Stimulated activated CD4-positive, alpha-beta T cell treated with anti-CD3 and anti-CD28 coated beads, Interleukin-4, amount 100 ng/mL, for 1 hour (primary cell): ENCODE measurements around the gene NECTIN3.

Experiments
- DNase-seq: peaks from one replicate; pipeline ENCODE4 v3.0.0-alpha.2; 2020

The NECTIN3 gene

GRCh38 chr3:111210866-111211564 is 139.4 kb downstream of the NECTIN3 start:
- DNase-seq = no peak

DNA sequence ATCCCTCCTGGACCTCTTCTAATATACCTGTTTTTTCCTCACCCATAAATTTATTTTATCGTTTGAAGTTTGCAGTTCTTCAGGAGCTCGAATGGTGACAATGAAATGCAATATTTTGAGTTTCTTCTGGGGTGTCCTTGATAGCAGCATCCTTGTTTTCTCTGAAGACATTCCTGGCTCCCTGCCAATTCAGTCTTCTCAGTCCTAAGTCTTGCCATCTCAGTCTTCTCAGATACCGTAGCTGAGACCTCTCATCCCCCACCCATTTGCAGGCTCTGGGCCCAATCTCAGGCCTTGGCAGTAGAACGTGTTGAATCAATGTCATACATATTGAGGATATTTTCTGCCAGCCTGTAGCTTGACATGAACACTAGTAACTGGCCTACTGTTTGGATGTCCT is 140.9 kb downstream of the NECTIN3 start:
- no peak for DNase-seq

GRCh38 chr3:111215481-111215880 is 143.9 kb downstream of the NECTIN3 start:
- no peak for DNase-seq

DNA sequence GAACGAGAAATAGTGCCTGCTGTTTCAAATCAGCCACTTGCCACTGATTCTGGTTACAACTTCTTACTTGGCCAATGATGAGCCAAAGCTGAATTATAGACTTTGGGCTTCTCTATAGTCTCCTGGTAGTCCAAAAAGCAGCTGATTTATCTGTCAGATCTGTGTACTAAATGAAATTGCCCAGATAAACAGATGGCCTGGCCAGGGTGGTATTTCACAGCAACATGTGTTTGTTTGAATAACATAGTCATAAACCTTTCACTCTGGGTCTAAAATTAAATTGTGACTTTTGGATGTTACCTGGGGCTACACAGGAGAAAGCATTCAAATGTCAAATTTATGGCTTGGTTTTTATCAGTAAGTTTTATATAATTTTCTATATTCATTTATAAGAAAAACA is 147.0 kb downstream of the NECTIN3 start:
- no peak for DNase-seq

DNA sequence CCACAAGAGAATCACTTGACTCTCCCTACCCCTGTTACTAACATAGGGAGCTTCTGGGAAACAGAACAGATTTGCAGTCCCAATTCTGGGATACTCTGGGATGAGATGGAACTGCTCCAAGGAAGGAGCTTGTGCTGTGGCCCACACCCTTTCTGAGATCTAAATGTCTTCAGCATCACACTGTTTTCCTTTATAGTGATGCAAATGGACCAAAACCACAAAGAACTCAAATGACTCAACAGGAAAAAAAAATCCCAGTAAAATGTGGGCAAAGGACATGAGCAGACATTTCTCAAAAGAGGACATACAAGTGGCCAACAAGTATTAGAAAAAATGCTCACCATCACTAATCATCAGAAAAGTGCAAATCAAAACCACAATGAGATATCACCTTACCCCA is 155.6 kb downstream of the NECTIN3 start:
- DNase-seq = no peak

- no peak for DNase-seq
Measured at GRCh38 chr3:111229301-111229700, 157.7 kb downstream of the NECTIN3 start.

DNA sequence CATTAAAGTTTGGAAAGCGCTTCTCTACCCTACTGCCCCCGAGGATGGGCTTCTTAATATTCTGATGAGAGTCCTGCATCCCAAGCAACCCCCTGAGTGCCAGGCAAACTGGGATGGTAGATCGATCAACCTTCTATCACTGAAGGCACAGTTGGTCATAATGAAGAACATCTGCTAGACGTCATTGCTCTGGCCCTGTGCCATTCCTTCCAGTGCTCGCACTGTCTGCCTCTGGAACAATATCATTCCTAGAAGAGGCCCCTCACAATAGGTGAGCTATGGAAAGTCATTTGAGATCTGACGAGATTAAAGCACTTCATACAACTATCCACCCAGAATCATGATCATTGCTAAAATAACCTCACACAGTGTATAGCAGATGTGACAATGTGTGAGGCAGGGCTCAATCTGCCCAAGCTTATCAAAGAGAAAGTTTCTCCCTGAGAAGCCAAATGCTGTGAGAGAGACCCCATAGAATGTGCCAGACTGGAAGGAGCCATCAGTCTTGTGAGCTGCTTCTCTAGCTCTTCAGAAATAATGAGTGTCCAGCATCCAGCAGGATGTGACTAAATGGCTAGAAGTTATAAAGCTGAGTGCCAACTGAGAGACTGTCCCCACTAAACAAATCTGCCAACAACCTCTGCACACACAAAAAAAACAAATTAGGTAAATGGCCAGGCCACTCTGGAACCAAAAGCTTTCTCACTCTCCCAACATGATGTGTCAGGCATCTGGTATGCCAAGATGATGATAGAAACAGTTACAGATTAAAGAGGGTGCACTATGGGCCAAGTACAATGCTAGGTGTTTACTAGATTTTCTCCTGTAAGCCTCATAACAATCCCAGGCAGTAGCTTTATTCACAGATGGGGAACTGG is 165.5 kb downstream of the NECTIN3 start:
- no peak for DNase-seq

GRCh38 chr3:111237946-111238345 is 166.3 kb downstream of the NECTIN3 start:
- no peak for DNase-seq

DNA sequence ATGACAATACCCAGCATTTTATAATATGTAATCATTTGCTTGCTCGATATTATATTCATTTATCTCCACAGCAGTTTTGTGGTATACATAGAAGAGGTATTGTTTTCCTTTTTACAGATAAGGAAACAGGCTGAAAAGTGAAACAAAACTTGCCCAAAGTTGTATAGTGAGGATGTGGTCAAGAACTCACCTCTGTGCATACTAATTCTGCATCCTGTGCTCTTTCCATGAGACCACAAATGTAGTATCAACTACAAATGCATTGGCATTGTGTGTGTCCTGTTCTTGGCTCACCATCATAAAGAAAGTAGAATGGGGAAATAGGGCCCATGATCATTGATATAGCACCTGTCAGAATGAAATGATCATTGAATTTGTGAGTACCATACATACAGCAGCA is 167.3 kb downstream of the NECTIN3 start:
- DNase-seq = no peak

DNA sequence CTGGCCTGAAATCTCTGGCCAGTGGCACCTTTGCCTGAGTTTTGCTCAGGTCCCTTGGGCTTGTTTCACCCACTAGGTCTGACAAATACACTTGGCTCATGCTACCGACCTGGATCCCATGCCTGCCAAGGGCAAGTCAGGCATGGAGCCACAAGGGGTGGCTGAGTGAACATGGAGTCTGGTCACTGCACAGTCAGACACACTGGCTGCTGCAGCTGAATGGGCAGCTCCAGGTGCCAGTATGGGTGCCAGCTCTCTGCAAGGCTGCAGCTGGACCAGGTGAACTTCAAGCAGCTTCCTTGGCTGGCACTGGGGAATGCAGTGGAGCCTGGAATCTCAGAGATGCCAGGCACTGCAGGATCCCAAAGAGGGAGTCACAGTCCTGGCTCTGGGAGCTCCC is 170.3 kb downstream of the NECTIN3 start:
- no peak for DNase-seq
